K562 (cell line): ENCODE measurements around the gene ZCCHC8. TPM values are rescaled to one million over a fixed set of nuclear protein-coding genes. Genes with fewer than 3 reads are reported as not detected.

Experiments used
- ATAC-seq: fragments of 200-7000 bp; cut with Tn5 transposase; 3 replicates; pipeline ENCODE4 v1.9.1; 2020; ENCODE audit warnings: moderate library complexity
- BruUV-seq: library from RNA; stranded (reverse); fragments of 400-500 nt; replicated peaks from 2 replicates; lab custom pipeline; 2021; lab: Mats Ljungman, UMichigan
- CTCF ChIA-PET: fragments of 300-600 bp; formaldehyde crosslinking; extraction: SDS; loops from one replicate; lab custom pipeline; 2021; ENCODE audit warnings: low intra/inter-chr PET ratio; lab: Yijun Ruan, JAX
- POLR2A ChIA-PET: fragments of 300-600, 350-650 bp; sonication (Branson Sonifier 250); formaldehyde crosslinking; extraction: SDS; loops from one replicate; lab custom pipeline; 2021; ENCODE audit warnings: antibody characterized with exemption, inconsistent platforms; lab: Yijun Ruan, JAX
- DNase-seq, 4 experiments: peaks; one replicate each; pipeline versions ENCODE4 v3.0.0 to v3.0.0-alpha.2; 2011 to 2018; ENCODE audit warnings: low spot score in 3 of 4, mixed read lengths in 3 of 4; ENCODE audit errors: extremely low read depth in 1 of 4
- FAIRE-seq: peaks from 2 replicates; lab custom pipeline; 2011; peaks lifted over from hg19 to GRCh38; lab: Jason Lieb, UNC
- H2AFZ ChIP-seq: 2 replicates; pipeline ENCODE4 v1.6.0; 2011; ENCODE audit warnings: low read depth, low read length, control low read depth, inconsistent platforms
- H3K27ac ChIP-seq: fragments of 200-600 bp; 3 replicates; pipeline ENCODE4 v1.8.0; 2011; ENCODE audit warnings: low read depth, mild to moderate bottlenecking, control low read depth, inconsistent platforms, low read length, moderate library complexity, mixed read lengths; ENCODE audit errors: extremely low read depth
- H3K27me3 ChIP-seq, 2 experiments: fragments of 300-600 bp in 1 of 2; 2 replicates in 1 of 2; 3 replicates in 1 of 2; pipeline versions ENCODE4 v1.6.0 to v1.8.0; 2011; ENCODE audit warnings: inconsistent platforms in 2 of 2, low read length in 2 of 2, mild to moderate bottlenecking in 1 of 2, mixed read lengths in 1 of 2, moderate library complexity in 1 of 2; ENCODE audit not compliant: control insufficient read depth in 2 of 2, insufficient read depth in 2 of 2
- H3K36me3 ChIP-seq: fragments of 300-600 bp; 3 replicates; pipeline ENCODE4 v1.8.0; 2011; ENCODE audit warnings: mild to moderate bottlenecking, low read length, inconsistent platforms; ENCODE audit not compliant: control insufficient read depth, insufficient read depth
- H3K4me1 ChIP-seq, 2 experiments: fragments of 200-600 bp in 1 of 2; replicated peaks in 1 of 2; 2 replicates in 1 of 2; 3 replicates in 1 of 2; pipeline versions ENCODE4 v1.5.1 to v1.8.0; 2011; ENCODE audit warnings: inconsistent platforms in 2 of 2, low read length in 2 of 2, mild to moderate bottlenecking in 1 of 2, mixed read lengths in 1 of 2, moderate library complexity in 1 of 2; ENCODE audit not compliant: control insufficient read depth in 2 of 2, insufficient read depth in 2 of 2
- H3K4me2 ChIP-seq: 2 replicates; pipeline ENCODE4 v1.6.1; 2011; ENCODE audit warnings: low read length, control low read depth, inconsistent platforms, mixed read lengths; ENCODE audit not compliant: insufficient read depth
- H3K4me3 ChIP-seq: fragments of 200-600 bp; sonication (generic), shearing (Covaris generic); 2 replicates; pipeline ENCODE4 v1.5.1; 2016; ENCODE audit warnings: control low read depth, inconsistent platforms
- H3K79me2 ChIP-seq: fragments of 200-600 bp; 3 replicates; pipeline ENCODE4 v1.8.0; 2011; ENCODE audit warnings: low read length, inconsistent platforms; ENCODE audit not compliant: control insufficient read depth, insufficient read depth
- H3K9ac ChIP-seq, 2 experiments: 2 replicates each; pipeline versions ENCODE4 v1.6.0 to v1.6.1; 2011; ENCODE audit warnings: low read depth in 2 of 2, low read length in 2 of 2, control low read depth in 1 of 2, inconsistent platforms in 1 of 2, mild to moderate bottlenecking in 1 of 2, mixed read lengths in 1 of 2; ENCODE audit not compliant: insufficient read depth in 1 of 2
- H3K9me1 ChIP-seq: one replicate; pipeline ENCODE4 v1.6.0; 2011; ENCODE audit warnings: inconsistent platforms, mild to moderate bottlenecking, low read length, moderate library complexity; ENCODE audit not compliant: control insufficient read depth, insufficient read depth
- H3K9me3 ChIP-seq: replicated peaks from 2 replicates; pipeline ENCODE4 v1.5.1; 2011; ENCODE audit warnings: low read depth, low read length, inconsistent platforms; ENCODE audit not compliant: control insufficient read depth, insufficient read depth
- H4K20me1 ChIP-seq: replicated peaks from 2 replicates; pipeline ENCODE4 v1.6.1; 2011; ENCODE audit warnings: low read length, inconsistent platforms, mixed read lengths; ENCODE audit not compliant: control insufficient read depth, insufficient read depth
- ARID1B ChIP-seq: fragments of 450-650 bp; IDR thresholded peaks from 2 replicates; pipeline ENCODE4 v1.6.1; 2016; ENCODE audit warnings: antibody characterized with exemption, mild to moderate bottlenecking, inconsistent platforms
- COPS2 ChIP-seq: fragments of 450-650 bp; conservative IDR thresholded peaks from 2 replicates; pipeline ENCODE4 v1.6.1; 2016; ENCODE audit warnings: mild to moderate bottlenecking, moderate library complexity
- CXXC5 ChIP-seq: fragments of 250-450 bp; sonication (Bioruptor Pico); IDR thresholded peaks from 2 replicates; pipeline ENCODE4 v1.8.0; 2022; ENCODE audit warnings: inconsistent platforms, mild to moderate bottlenecking, moderate library complexity
- EWSR1 ChIP-seq: fragments of 450-650 bp; IDR thresholded peaks from 2 replicates; pipeline ENCODE4 v1.6.1; 2018; ENCODE audit warnings: borderline replicate concordance, mild to moderate bottlenecking, low read depth, moderate library complexity; ENCODE audit not compliant: partially characterized antibody
- HDAC2 ChIP-seq: fragments of 450-650 bp; IDR thresholded peaks from 2 replicates; pipeline ENCODE4 v1.6.1; 2016; ENCODE audit warnings: mild to moderate bottlenecking
- KDM1A ChIP-seq, 2 experiments: fragments of 450-650 bp; IDR thresholded peaks; 2 replicates each; pipeline ENCODE4 v1.6.1; 2016; ENCODE audit warnings: mild to moderate bottlenecking in 2 of 2
- KLF1 ChIP-seq: fragments of 450-650 bp; IDR thresholded peaks from 2 replicates; pipeline ENCODE4 v1.6.1; 2016; ENCODE audit warnings: missing genetic modification characterization, missing compliant biosample characterization
- MTF1 ChIP-seq: fragments of 250-450 bp; sonication (Bioruptor Pico); IDR thresholded peaks from 2 replicates; pipeline ENCODE4 v1.9.0; 2021; ENCODE audit warnings: moderate library complexity, mild to moderate bottlenecking, inconsistent platforms, borderline replicate concordance
- MYBL2 ChIP-seq, 2 experiments: fragments of 450-650 bp in 1 of 2; sonication (generic) in 1 of 2; formaldehyde crosslinking in 1 of 2; IDR thresholded peaks; 2 replicates each; pipeline versions ENCODE4 v1.6.1 to v1.8.1; 2017 to 2022; ENCODE audit warnings: borderline replicate concordance in 1 of 2, inconsistent platforms in 1 of 2, low read depth in 1 of 2, mild to moderate bottlenecking in 1 of 2, missing genetic modification reagents in 1 of 2, moderate library complexity in 1 of 2
- POLR2AphosphoS5 ChIP-seq: IDR thresholded peaks from 2 replicates; pipeline ENCODE4 v1.6.1; 2011; ENCODE audit warnings: mild to moderate bottlenecking, low read depth, low read length, moderate library complexity; ENCODE audit not compliant: control insufficient read depth, insufficient read depth
- SOX6 ChIP-seq: fragments of 450-650 bp; IDR thresholded peaks from 2 replicates; pipeline ENCODE4 v1.6.1; 2014; ENCODE audit warnings: mild to moderate bottlenecking
- SRSF1 ChIP-seq: fragments of 200-400 bp; formaldehyde crosslinking; IDR thresholded peaks from 2 replicates; pipeline ENCODE4 v1.6.1; 2017; ENCODE audit warnings: mild to moderate bottlenecking, low read depth, low read length, moderate library complexity
- XRCC3 ChIP-seq: fragments of 450-650 bp; IDR thresholded peaks from 2 replicates; pipeline ENCODE4 v1.6.1; 2017; ENCODE audit warnings: mild to moderate bottlenecking, moderate library complexity
- ZNF583 ChIP-seq: fragments of 250-450 bp; sonication (Bioruptor Pico); IDR thresholded peaks from 2 replicates; pipeline ENCODE4 v1.4.0; 2020
- WGBS: fragments of 100-300 bp; shearing (Covaris generic); methylation state at CpG from one replicate; pipeline ENCODE4 v1.1.6; 2016; ENCODE audit warnings: low coverage, mixed read lengths; ENCODE audit not compliant: insufficient coverage; ENCODE audit errors: missing lambda C conversion rate; 5-methylcytosine and 5-hydroxymethylcytosine counted together
- in situ Hi-C: fragments of 300-500 bp; cut with MboI; formaldehyde crosslinking; loops from 4 replicates; pipeline ENCODE4 v1.15.0; 2018; ENCODE audit warnings: inconsistent platforms, mixed read lengths
- intact Hi-C: fragments of 100-400 bp; cut with micrococcal nuclease; formaldehyde crosslinking; loops from 2 replicates; pipeline ENCODE4 v1.14.2; 2022
- polyA plus RNA-seq, 8 experiments: library from polyadenylated mRNA; depleted of rRNA in 4 of 8; stranded (reverse) in 5 of 8; unstranded in 3 of 8; fragments of >200 nt; fragmentation: Nextera tagmentation in 2 of 8; fragmentation: Illumina TruSeq in 1 of 8; extraction: Ambion mirVana in 2 of 8; extraction: Trizol in 1 of 8; gene quantifications; 2 replicates each; pipeline versions ENCODE4 v1.2.1 to v1.2.3, GENCODE V29; 2011 to 2014; ENCODE audit warnings: inconsistent platforms in 1 of 8, missing spikeins in 1 of 8
- total RNA-seq, 7 experiments: library from RNA; depleted of rRNA in 6 of 7; stranded (reverse); fragments of >200 nt in 6 of 7; fragmentation: Illumina TruSeq in 2 of 7; extraction: Trizol in 2 of 7; gene quantifications; 2 replicates each; pipeline versions ENCODE4 v1.2.1 to v1.2.3, GENCODE V29; 2011 to 2021; ENCODE audit warnings: low replicate concordance in 1 of 7
- TF ChIP-seq, protein P1 (sequence below): fragments of 450-650 bp; IDR thresholded peaks from 2 replicates; pipeline ENCODE4 v1.6.1; 2016; ENCODE audit warnings: mild to moderate bottlenecking

The ZCCHC8 gene
- total and polyA plus RNA-seq, 9 of the 15 experiments (the other 6 are each of a cell fraction or from before 2014, with no cell fraction given), result 14.8 to 50.9 (median 34.1) TPM

DNA sequence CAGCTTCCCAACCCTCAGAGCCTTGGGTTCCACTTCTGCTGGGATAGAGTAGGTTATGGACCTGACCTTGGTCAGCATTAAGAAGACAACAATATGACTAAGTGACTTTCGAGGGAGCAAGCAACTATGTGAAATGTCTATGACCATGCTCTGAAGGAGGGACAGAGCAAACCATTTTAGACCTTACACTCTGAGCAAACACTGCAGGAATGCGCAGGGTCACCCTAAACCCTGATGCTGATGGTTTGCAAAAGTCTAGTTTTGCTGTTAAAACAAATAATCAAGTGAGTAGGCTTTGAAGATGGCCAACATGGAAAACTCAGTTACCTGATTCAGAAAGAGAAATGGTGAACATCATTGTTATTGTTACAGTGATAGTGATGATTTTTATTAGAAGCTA, 8.7 kb downstream of the ZCCHC8 start (continued):
- TF ChIP-seq ZNF583 (CRISPR knock-in tag) (no peak), COPS2 (no peak), MTF1 (CRISPR knock-in tag) (no peak)

DNA sequence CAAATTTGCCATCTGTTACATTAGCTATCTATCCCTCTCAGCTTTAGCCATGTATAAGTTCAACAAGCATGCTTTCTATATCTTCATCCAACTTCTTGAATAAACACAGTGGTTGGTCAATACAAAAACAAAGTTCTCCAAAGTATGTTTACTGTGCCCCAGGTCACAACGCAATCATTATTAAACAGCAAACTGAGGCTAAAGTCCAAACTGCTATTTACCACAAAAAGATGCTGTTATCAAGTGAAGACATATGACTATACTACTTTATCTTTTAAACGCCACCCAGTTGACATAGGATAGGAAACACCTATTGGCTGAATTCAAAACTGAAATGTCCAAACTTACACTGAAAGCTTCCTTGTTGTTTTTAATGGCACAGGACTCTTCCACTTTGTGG, 11.7 kb downstream of the ZCCHC8 start:
- POLR2A ChIA-PET, result interaction anchor here (0.6 to 4.9 kb wide), 12 partner anchors 9 to 457 kb away, joined by 3 to 78 read pairs (median 4); partner anchors contain the start of gene ZCCHC8
- no TSS peak for BruUV-seq
- Histone ChIP-seq H3K27me3 (no peaks in the 10 kb centered on the region), H3K9me3 (no peaks in the 10 kb centered on the region), H2AFZ (no peak overlapping the region), H3K9ac (peak overlapping the region in 1 of 2 experiments; percentile 33; a peak in 1 of 4 replicates), H3K4me2 (peak overlapping the region; percentile 2; the same call in 1 of the 2 replicates), H3K4me3 (no peak overlapping the region), H3K27ac (peak overlapping the region; percentile 6; the same call in 1 of the 3 replicates), H3K9me1 (no peaks in the 10 kb centered on the region), H3K79me2 (peaks cover 24% of the 10 kb centered on the region), H3K36me3 (peaks cover 84% of the 10 kb centered on the region), H3K4me1 (peaks cover 0 to 6% of the 10 kb centered on the region in 2 experiments; a peak in 2 of 5 replicates), H4K20me1 (no peaks in the 10 kb centered on the region)
- CTCF ChIA-PET, result no interaction called here
- FAIRE-seq (peak; percentile 88), ATAC-seq (peak; percentile 65), DNase-seq (peak; percentile 34 to 61 (median 50))
- intact Hi-C loops, result no loop called here
- WGBS, result 19% methylated on average over 2 of the region's 2 CpGs
- in situ Hi-C loops, result no loop called here
- no peak for TF ChIP-seq KLF1 (tag)
- TF ChIP-seq EWSR1, result no peak
- peak in 1 of 2 experiments; percentile 62; a peak in 1 of 4 replicates for TF ChIP-seq KDM1A (IDR thresholded peaks at IDR 0.05)
- TF ChIP-seq, protein P1, sequence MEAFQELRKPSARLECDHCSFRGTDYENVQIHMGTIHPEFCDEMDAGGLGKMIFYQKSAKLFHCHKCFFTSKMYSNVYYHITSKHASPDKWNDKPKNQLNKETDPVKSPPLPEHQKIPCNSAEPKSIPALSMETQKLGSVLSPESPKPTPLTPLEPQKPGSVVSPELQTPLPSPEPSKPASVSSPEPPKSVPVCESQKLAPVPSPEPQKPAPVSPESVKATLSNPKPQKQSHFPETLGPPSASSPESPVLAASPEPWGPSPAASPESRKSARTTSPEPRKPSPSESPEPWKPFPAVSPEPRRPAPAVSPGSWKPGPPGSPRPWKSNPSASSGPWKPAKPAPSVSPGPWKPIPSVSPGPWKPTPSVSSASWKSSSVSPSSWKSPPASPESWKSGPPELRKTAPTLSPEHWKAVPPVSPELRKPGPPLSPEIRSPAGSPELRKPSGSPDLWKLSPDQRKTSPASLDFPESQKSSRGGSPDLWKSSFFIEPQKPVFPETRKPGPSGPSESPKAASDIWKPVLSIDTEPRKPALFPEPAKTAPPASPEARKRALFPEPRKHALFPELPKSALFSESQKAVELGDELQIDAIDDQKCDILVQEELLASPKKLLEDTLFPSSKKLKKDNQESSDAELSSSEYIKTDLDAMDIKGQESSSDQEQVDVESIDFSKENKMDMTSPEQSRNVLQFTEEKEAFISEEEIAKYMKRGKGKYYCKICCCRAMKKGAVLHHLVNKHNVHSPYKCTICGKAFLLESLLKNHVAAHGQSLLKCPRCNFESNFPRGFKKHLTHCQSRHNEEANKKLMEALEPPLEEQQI, result 0 out of 2 replicates have a peak, but pooled peaks have one; percentile 14
- TF ChIP-seq MYBL2 (IDR thresholded peaks at IDR 0.05; ENCODE audit: low read depth), result peak; percentile 67; the same call in 1 of the 2 replicates
- TF ChIP-seq MYBL2 (CRISPR knock-in tag; IDR thresholded peaks at IDR 0.05; ENCODE audit: borderline replicate concordance), result no peak
- TF ChIP-seq XRCC3, result no peak
- TF ChIP-seq POLR2AphosphoS5, result 0 out of 2 replicates have a peak, but pooled peaks have one; percentile 12
- no peak for TF ChIP-seq SRSF1
- peak; percentile 31; the same call in 1 of the 2 replicates for TF ChIP-seq HDAC2
- peak; percentile 73 for TF ChIP-seq SOX6
- peak; percentile 14; the same call in 1 of the 2 replicates for TF ChIP-seq CXXC5 (CRISPR knock-in tag)
- TF ChIP-seq ARID1B, result peak; percentile 91
